Lower lobe of right lung (tissue), 2 donors: ENCODE results near the gene ARHGEF3. TPM values are rescaled to one million over a fixed set of nuclear protein-coding genes. Genes with fewer than 3 reads are reported as not detected.

Source experiments
- ATAC-seq, 2 donors: fragments of 200-7000 bp; cut with Tn5 transposase; one replicate each; pipeline ENCODE4 v1.9.1; 2020 to 2022; ENCODE audit warnings: mild to moderate bottlenecking in 2 of 2, moderate library complexity in 2 of 2
- DNase-seq: peaks from one replicate; pipeline ENCODE4 v3.0.0-alpha.2; 2020
- H3K27ac ChIP-seq: fragments of 200-600 bp; one replicate; pipeline ENCODE4 v1.8.0; 2022
- H3K27me3 ChIP-seq: fragments of 200-600 bp; one replicate; pipeline ENCODE4 v1.8.0; 2022; ENCODE audit warnings: low read depth
- H3K36me3 ChIP-seq: fragments of 200-600 bp; one replicate; pipeline ENCODE4 v1.8.0; 2022; ENCODE audit warnings: mild to moderate bottlenecking
- H3K4me1 ChIP-seq: fragments of 200-600 bp; one replicate; pipeline ENCODE4 v1.8.0; 2022
- H3K4me3 ChIP-seq: fragments of 200-600 bp; one replicate; pipeline ENCODE4 v1.8.0; 2022; ENCODE audit warnings: mild to moderate bottlenecking
- H3K9me3 ChIP-seq: fragments of 200-600 bp; one replicate; pipeline ENCODE4 v1.8.0; 2022
- CTCF ChIP-seq: fragments of 200-600 bp; IDR thresholded peaks from one replicate; pipeline ENCODE4 v1.8.0; 2022; ENCODE audit warnings: antibody characterized with exemption, mild to moderate bottlenecking
- intact Hi-C: fragments of 100-400 bp; cut with DNase I; formaldehyde crosslinking; loops from one replicate; pipeline ENCODE4 v1.11.0; 2022
- total RNA-seq: library from RNA; stranded (reverse); fragmentation: NEBNext Ultra II Directional; extraction: Animal tissue kit (Norgen Biotek cat#: 25700); gene quantifications from one replicate; pipeline ENCODE4 v1.2.1, GENCODE V29; 2021
- donor health status: DM: no; HTN: yes; CAD: no; lungs with severe emphysema.

ARHGEF3 gene
- total RNA-seq, 1 donor from 2014 or later = 48.0 TPM

GRCh38 chr3:56781762-56782161 lies 20.0 kb downstream of the ARHGEF3 start:
- Histone ChIP-seq H3K4me3 (no peak overlapping the region), H3K4me1 (peaks cover 90% of the 10 kb centered on the region), H3K27ac (peak overlapping the region; percentile 82), H3K27me3 (no peaks in the 10 kb centered on the region), H3K9me3 (no peaks in the 10 kb centered on the region), H3K36me3 (no peaks in the 10 kb centered on the region)
- DNase-seq (no peak), ATAC-seq (no peak)
- intact Hi-C loops = no loop called here
- TF ChIP-seq CTCF = no peak

GRCh38 chr3:56780936-56781335 lies 20.8 kb downstream of the ARHGEF3 start:
- TF ChIP-seq CTCF = no peak
- no peaks in the 10 kb centered on the region for H3K27me3 ChIP-seq
- intact Hi-C loops = no loop called here
- no peak for ATAC-seq
- peaks cover 90% of the 10 kb centered on the region for H3K4me1 ChIP-seq
- no peak overlapping the region for H3K27ac ChIP-seq
- no peak overlapping the region for H3K4me3 ChIP-seq
- no peak for DNase-seq
- H3K9me3 ChIP-seq = no peaks in the 10 kb centered on the region
- no peaks in the 10 kb centered on the region for H3K36me3 ChIP-seq

DNA sequence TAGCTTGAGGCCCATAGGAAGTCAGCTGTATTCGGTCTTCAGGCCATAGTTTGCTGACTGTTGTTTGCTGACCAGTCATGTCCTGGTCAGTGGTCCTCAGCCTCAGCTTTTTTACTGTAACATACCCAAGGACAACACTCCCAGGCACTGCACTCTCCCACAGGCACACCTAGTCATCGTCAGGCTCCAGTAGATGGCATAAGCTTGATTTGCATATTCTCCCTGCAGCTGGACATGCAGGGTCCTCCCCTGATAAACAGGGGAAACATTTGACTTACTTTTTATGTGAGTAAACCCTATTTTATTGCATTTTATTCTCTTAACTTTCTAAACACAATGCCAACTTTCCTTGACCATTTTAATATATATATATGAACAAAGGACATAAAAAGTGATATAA lies 22.9 kb downstream of the ARHGEF3 start:
- H3K4me1 ChIP-seq = peaks cover 85% of the 10 kb centered on the region
- no peak for DNase-seq
- H3K36me3 ChIP-seq = no peaks in the 10 kb centered on the region
- intact Hi-C loops = no loop called here
- H3K27ac ChIP-seq = no peak overlapping the region
- H3K27me3 ChIP-seq = no peaks in the 10 kb centered on the region
- H3K9me3 ChIP-seq = no peaks in the 10 kb centered on the region
- H3K4me3 ChIP-seq = no peak overlapping the region
- ATAC-seq = no peak
- TF ChIP-seq CTCF = no peak

- no peaks in the 10 kb centered on the region for H3K9me3 ChIP-seq
- H3K36me3 ChIP-seq = peaks cover 20% of the 10 kb centered on the region
- ATAC-seq (no peak), DNase-seq (no peak)
- TF ChIP-seq CTCF = no peak
- H3K4me3 ChIP-seq = no peak overlapping the region
- peaks cover 61% of the 10 kb centered on the region for H3K4me1 ChIP-seq
- H3K27ac ChIP-seq = peak overlapping the region; percentile 28
- intact Hi-C loops = no loop called here
- H3K27me3 ChIP-seq = no peaks in the 10 kb centered on the region
Measured at GRCh38 chr3:56776556-56776950, 25.2 kb downstream of the ARHGEF3 start.

DNA sequence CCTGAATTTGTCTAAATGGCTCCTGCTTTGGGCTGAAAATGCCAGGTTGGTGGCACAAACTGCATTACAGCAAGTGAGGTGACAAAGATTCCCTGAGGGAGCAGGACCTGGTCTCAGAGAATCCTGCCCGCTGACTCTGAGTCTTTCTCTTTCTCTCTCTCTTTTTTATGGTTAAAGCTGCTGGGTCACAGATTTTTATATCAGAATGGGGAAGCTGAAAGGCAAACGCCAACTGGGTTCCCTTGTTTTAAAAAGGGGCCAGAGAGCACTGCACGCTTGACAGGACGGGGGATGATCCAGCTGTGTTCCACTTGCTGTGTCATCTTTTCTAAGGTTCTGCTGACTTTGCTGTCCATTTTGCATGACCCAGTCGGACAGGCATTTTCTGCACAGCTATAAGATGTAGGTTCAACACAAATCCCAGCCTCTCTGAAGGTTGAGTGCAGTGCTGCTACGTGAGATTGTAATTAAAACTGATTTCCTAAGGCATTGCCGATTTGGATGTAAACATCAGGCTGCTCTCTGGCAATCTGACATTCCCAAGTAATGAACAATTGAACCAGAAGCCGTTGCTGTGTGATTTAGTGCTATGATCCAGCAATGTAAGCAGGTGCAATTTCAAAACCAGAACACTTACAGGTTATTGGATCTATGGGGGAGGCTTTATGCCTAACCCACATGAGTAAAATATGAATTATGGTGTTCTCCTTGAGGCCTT lies 25.8 kb downstream of the ARHGEF3 start:
- no peak for TF ChIP-seq CTCF
- peaks cover 56% of the 10 kb centered on the region for H3K4me1 ChIP-seq
- peaks cover 25% of the 10 kb centered on the region for H3K36me3 ChIP-seq
- no peaks in the 10 kb centered on the region for H3K27me3 ChIP-seq
- no peak for DNase-seq
- H3K9me3 ChIP-seq = no peaks in the 10 kb centered on the region
- H3K4me3 ChIP-seq = no peak overlapping the region
- peak overlapping the region; percentile 28 for H3K27ac ChIP-seq
- intact Hi-C loops = no loop called here
- ATAC-seq = peak; percentile 17 to 63
